HG03139 (cell line): ENCODE results near the gene FDX1.

Experiments used
- ATAC-seq: cut with Tn5 transposase; IDR thresholded peaks from one replicate; pipeline ENCODE4 v1.9.1; 2021; ENCODE audit not compliant: unreplicated experiment

FDX1 gene

GRCh38 chr11:110507328-110507727 is 77.6 kb downstream of the FDX1 start:
- no peak for ATAC-seq

- ATAC-seq = no peak
Observed at GRCh38 chr11:110508786-110509185, 79.0 kb downstream of the FDX1 start.

GRCh38 chr11:110509472-110509871 is 79.7 kb downstream of the FDX1 start:
- ATAC-seq = no peak

DNA sequence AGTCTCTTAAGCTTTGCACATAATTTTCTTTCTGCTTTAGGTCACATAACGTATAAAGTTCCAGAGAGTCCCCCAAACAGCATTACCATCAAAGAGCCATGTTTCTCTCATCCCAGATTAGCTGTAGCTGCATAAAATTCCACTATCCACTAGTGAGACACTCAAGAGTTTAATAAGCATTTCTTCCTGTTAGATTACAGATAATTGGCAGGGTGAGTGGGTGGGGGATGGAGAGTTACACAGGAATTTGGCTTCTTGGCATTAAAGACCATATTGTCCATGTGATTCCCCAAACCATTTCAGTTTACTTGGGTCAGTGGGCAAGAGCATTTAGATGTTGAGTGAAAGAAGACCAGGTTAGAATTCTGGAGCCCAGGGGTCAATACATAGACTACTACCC is 82.3 kb downstream of the FDX1 start:
- no peak for ATAC-seq

DNA sequence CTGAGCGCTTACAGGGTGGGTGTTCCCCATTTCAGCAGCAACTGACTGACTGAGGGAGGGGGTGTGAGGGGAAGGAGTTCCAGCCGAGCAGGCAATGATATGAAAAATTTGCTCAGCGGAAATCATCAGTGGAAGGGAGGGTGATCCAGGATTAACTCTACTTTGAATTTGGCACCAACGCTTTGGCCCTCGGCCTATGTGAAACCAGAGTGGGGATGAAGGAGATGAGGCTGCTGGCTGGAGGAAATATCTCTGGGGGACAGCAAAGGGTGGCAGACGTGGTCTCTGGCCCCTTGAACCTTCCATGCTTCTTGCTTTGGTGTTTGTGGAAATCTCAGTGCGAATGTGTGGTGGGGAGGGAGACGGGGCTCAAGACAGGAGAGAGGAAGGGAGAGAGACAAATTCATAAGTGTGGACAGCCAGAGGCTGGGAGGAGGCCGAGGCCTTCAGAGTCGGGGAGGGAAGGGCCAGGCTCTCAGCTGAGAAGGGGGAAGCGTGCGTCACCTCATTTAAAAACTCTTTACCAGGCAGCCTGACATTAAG is 83.6 kb downstream of the FDX1 start:
- no peak for ATAC-seq

DNA sequence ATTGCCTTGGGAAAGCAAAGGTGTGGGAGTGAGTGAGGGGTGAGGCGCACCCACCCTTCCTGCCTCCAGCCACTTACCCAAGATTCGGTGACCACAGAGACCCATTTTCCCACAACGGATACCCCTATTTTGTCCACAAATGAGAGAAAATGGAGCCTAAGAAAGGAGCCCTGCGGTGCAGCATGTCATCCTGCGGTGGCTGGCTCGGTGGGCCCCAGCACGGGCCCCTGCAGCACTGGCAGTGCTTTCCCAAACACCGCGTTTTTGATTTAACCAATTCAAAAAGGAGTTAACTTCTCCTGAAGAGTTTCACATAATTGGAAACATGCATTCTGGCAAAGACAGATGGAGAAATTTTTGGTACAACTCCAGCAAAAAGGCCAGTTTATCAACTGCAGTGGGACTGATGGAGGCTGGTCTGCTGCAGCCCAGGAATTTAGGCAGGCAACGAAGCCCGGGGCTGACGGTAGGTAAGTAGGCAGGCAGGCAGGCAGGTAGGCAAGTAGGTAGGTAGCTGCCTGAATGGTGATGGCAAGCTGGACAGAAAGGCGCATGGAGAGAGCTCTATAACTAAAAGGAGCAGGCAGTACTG is 84.2 kb downstream of the FDX1 start:
- no peak for ATAC-seq
